SK-N-SH treated with all-trans-retinoic acid at 6 μM for 48 hours (cell line): ENCODE measurements around the gene SLC12A4.
A peak's percentile ranks its signal among the peaks of the same experiment; 100 is the strongest.

Source experiments
- ATAC-seq: fragments of 200-7000 bp; cut with Tn5 transposase; 3 replicates; pipeline ENCODE4 v1.9.1; 2020; ENCODE audit warnings: mild to moderate bottlenecking, moderate library complexity
- ARNTL ChIP-seq: fragments of 450-650 bp; formaldehyde crosslinking; IDR thresholded peaks from 2 replicates; pipeline ENCODE4 v1.5.0; 2020; ENCODE audit warnings: low read depth, mild to moderate bottlenecking, moderate library complexity, borderline replicate concordance
- BACH2 ChIP-seq: fragments of 250-450 bp; sonication (Bioruptor Pico); IDR thresholded peaks from 2 replicates; pipeline ENCODE4 v1.9.0; 2021; ENCODE audit warnings: mild to moderate bottlenecking, borderline replicate concordance
- CSDC2 ChIP-seq: fragments of 250-450 bp; sonication (Bioruptor Pico); IDR thresholded peaks from 2 replicates; pipeline ENCODE4 v1.5.0; 2020; ENCODE audit warnings: mild to moderate bottlenecking, moderate library complexity
- ESRRG ChIP-seq: fragments of 250-450 bp; sonication (Bioruptor Pico); IDR thresholded peaks from 2 replicates; pipeline ENCODE4 v1.6.1; 2021; ENCODE audit warnings: mild to moderate bottlenecking
- GLIS3 ChIP-seq: fragments of 250-450 bp; sonication (Bioruptor Pico); IDR thresholded peaks from 2 replicates; pipeline ENCODE4 v1.5.0; 2020; ENCODE audit warnings: mild to moderate bottlenecking, moderate library complexity
- ISL1 ChIP-seq: fragments of 250-450 bp; sonication (Bioruptor Pico); IDR thresholded peaks from 2 replicates; pipeline ENCODE4 v2.1.2; 2022; ENCODE audit warnings: mild to moderate bottlenecking, moderate library complexity
- OSR1 ChIP-seq: fragments of 250-450 bp; sonication (Bioruptor Pico); IDR thresholded peaks from 2 replicates; pipeline ENCODE4 v1.8.0; 2022; ENCODE audit warnings: moderate library complexity, mild to moderate bottlenecking, inconsistent platforms
- PPARA ChIP-seq: fragments of 250-450 bp; sonication (Bioruptor Pico); IDR thresholded peaks from 2 replicates; pipeline ENCODE4 v1.5.0; 2020; ENCODE audit warnings: mild to moderate bottlenecking, borderline replicate concordance
- RARB ChIP-seq: fragments of 250-450 bp; sonication (Bioruptor Pico); IDR thresholded peaks from 2 replicates; pipeline ENCODE4 v1.8.0; 2021; ENCODE audit warnings: mild to moderate bottlenecking, moderate library complexity
- SNAI2 ChIP-seq: fragments of 250-450 bp; sonication (Bioruptor Pico); IDR thresholded peaks from 2 replicates; pipeline ENCODE4 v1.5.0; 2020; ENCODE audit warnings: mild to moderate bottlenecking, moderate library complexity
- TOX ChIP-seq: fragments of 250-450 bp; sonication (Bioruptor Pico); IDR thresholded peaks from 2 replicates; pipeline ENCODE4 v1.8.0; 2021; ENCODE audit warnings: mild to moderate bottlenecking, moderate library complexity, borderline replicate concordance
- ZC3H10 ChIP-seq: fragments of 250-450 bp; sonication (Bioruptor Pico); IDR thresholded peaks from 2 replicates; pipeline ENCODE4 v1.5.1; 2021; ENCODE audit warnings: mild to moderate bottlenecking, moderate library complexity
- ZFP3 ChIP-seq: fragments of 250-450 bp; sonication (Bioruptor Pico); IDR thresholded peaks from 2 replicates; pipeline ENCODE4 v1.5.0; 2020; ENCODE audit warnings: mild to moderate bottlenecking, moderate library complexity
- ZNF565 ChIP-seq: fragments of 450-650 bp; formaldehyde crosslinking; conservative IDR thresholded peaks from 2 replicates; pipeline ENCODE4 v1.5.0; 2020; ENCODE audit warnings: low read depth, mild to moderate bottlenecking, moderate library complexity
- ZNF70 ChIP-seq: fragments of 450-650 bp; formaldehyde crosslinking; IDR thresholded peaks from 2 replicates; pipeline ENCODE4 v1.5.0; 2020; ENCODE audit warnings: mild to moderate bottlenecking, moderate library complexity
- ZNF8 ChIP-seq: fragments of 450-650 bp; formaldehyde crosslinking; IDR thresholded peaks from 2 replicates; pipeline ENCODE4 v1.5.0; 2020; ENCODE audit warnings: mild to moderate bottlenecking, moderate library complexity
- TF ChIP-seq, protein P1 (sequence below): fragments of 250-450 bp; sonication (Bioruptor Pico); IDR thresholded peaks from 2 replicates; pipeline ENCODE4 v1.8.0; 2021; ENCODE audit warnings: low read depth, mild to moderate bottlenecking, moderate library complexity, borderline replicate concordance
- TF ChIP-seq, protein P2 (sequence below): fragments of 250-450 bp; sonication (Bioruptor Pico); IDR thresholded peaks from 2 replicates; pipeline ENCODE4 v1.8.0; 2020; ENCODE audit warnings: mild to moderate bottlenecking, moderate library complexity, borderline replicate concordance
- TF ChIP-seq, protein P3 (sequence below): fragments of 250-450 bp; sonication (Bioruptor Pico); IDR thresholded peaks from 2 replicates; pipeline ENCODE4 v1.5.1; 2021; ENCODE audit warnings: mild to moderate bottlenecking, moderate library complexity
- TF ChIP-seq, protein P4 (sequence below): fragments of 250-450 bp; sonication (Bioruptor Pico); IDR thresholded peaks from 2 replicates; pipeline ENCODE4 v1.5.1; 2020; ENCODE audit warnings: low read depth, mild to moderate bottlenecking, moderate library complexity
- TF ChIP-seq, protein P5 (sequence below): fragments of 250-450 bp; sonication (Bioruptor Pico); IDR thresholded peaks from 2 replicates; pipeline ENCODE4 v1.5.0; 2020; ENCODE audit warnings: mild to moderate bottlenecking, moderate library complexity

SLC12A4 gene

DNA sequence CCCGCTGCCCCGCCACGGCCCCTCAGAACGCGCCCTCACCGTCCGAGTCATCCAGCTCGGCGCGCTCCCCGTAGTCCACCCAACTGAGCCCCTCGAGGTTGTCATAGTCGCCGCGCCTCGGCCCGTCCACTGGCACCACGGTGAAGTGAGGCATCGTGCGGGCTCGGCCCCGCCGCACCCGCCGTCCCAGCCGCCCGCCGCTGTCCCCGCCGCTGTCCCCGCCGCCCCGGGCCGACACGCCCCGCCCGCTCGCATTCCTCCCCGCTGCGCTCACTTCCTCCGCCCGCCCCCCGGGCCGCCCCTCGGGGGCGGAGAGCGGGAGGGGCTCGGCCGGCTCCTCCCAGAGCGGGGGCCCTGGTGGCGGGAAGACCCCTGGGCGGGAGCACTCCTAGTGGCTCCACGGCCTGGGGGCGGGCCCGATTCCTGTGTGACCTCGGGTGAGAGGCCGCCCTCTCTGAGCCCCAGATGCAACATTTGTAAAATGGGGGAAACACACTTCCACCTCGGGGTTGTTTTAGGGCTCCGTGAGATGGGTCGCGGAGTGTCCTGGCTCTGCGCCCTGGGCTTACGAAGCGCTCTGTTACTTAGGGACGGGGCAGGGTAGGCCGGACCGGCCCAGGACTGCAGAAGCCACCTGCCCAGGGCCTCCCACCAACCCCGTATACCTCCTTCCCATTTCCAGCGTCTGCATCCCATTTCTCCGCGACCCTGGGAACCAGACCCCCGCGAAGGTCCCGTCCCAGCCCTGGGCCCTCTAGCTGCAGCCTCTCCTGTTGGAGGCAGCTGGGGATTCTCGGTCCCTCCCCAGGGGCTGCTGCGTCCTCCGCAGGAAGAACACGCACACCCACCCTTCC is at the start of gene SLC12A4:
SLC12A4 (minus strand) TSS at position 238 of the 854 bp plus-strand sequence; CDS start at position 154, 84 bp downstream.
- ATAC-seq = peak; percentile 83
- TF ChIP-seq GLIS3 (CRISPR knock-in tag) (0 out of 2 replicates have a peak, but pooled peaks have one; percentile 71), ZFP3 (peak; percentile 75; the same call in 1 of the 2 replicates), ESRRG (no peak), TOX (CRISPR knock-in tag) (no peak)
- TF ChIP-seq, protein P1, sequence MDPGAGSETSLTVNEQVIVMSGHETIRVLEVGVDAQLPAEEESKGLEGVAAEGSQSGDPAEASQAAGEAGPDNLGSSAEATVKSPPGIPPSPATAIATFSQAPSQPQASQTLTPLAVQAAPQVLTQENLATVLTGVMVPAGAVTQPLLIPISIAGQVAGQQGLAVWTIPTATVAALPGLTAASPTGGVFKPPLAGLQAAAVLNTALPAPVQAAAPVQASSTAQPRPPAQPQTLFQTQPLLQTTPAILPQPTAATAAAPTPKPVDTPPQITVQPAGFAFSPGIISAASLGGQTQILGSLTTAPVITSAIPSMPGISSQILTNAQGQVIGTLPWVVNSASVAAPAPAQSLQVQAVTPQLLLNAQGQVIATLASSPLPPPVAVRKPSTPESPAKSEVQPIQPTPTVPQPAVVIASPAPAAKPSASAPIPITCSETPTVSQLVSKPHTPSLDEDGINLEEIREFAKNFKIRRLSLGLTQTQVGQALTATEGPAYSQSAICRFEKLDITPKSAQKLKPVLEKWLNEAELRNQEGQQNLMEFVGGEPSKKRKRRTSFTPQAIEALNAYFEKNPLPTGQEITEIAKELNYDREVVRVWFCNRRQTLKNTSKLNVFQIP = 0 out of 2 replicates have a peak, but pooled peaks have one; percentile 20
- TF ChIP-seq, protein P2, sequence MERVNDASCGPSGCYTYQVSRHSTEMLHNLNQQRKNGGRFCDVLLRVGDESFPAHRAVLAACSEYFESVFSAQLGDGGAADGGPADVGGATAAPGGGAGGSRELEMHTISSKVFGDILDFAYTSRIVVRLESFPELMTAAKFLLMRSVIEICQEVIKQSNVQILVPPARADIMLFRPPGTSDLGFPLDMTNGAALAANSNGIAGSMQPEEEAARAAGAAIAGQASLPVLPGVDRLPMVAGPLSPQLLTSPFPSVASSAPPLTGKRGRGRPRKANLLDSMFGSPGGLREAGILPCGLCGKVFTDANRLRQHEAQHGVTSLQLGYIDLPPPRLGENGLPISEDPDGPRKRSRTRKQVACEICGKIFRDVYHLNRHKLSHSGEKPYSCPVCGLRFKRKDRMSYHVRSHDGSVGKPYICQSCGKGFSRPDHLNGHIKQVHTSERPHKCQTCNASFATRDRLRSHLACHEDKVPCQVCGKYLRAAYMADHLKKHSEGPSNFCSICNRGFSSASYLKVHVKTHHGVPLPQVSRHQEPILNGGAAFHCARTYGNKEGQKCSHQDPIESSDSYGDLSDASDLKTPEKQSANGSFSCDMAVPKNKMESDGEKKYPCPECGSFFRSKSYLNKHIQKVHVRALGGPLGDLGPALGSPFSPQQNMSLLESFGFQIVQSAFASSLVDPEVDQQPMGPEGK (CRISPR knock-in tag) = 0 out of 2 replicates have a peak, but pooled peaks have one; percentile 58
- TF ChIP-seq, protein P3, sequence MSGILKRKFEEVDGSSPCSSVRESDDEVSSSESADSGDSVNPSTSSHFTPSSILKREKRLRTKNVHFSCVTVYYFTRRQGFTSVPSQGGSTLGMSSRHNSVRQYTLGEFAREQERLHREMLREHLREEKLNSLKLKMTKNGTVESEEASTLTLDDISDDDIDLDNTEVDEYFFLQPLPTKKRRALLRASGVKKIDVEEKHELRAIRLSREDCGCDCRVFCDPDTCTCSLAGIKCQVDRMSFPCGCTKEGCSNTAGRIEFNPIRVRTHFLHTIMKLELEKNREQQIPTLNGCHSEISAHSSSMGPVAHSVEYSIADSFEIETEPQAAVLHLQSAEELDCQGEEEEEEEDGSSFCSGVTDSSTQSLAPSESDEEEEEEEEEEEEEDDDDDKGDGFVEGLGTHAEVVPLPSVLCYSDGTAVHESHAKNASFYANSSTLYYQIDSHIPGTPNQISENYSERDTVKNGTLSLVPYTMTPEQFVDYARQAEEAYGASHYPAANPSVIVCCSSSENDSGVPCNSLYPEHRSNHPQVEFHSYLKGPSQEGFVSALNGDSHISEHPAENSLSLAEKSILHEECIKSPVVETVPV (CRISPR knock-in tag) = no peak

DNA sequence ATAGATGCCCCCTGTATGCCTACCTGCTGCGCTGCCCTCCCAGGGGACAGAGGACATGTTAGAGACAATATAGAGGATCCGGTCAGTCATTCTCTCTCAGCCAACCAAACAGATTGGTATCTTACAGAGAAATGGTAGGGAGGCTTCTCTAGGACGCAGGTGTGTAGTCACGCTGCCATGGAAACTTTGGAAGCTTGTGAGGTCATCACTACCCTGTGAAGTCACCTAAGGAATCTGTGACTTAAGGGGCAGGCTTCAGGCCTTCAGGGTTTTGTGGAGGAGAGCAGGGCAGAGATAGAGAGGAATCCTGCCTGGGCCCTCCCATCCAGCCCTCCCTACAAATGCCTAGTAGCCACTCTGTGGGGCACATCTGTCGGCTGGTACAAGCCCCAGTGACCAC is 47.2 kb upstream of the SLC12A4 start, which contains the start of gene DPEP2NB:
DPEP2NB (minus strand) TSS at position 231 of the 400 bp plus-strand sequence; CDS start at position 90, 141 bp downstream.
- ATAC-seq = no peak
- no peak for TF ChIP-seq OSR1
- TF ChIP-seq ZNF8 (CRISPR knock-in tag) = no peak
- TF ChIP-seq ZFP3 = no peak
- TF ChIP-seq SNAI2 = no peak
- TF ChIP-seq GLIS3 (CRISPR knock-in tag) = no peak
- TF ChIP-seq ISL1 (CRISPR knock-in tag) = no peak
- TF ChIP-seq, protein P1 = no peak
- TF ChIP-seq ZC3H10 (CRISPR knock-in tag) = no peak
- TF ChIP-seq, protein P2 (CRISPR knock-in tag) = no peak
- TF ChIP-seq, protein P3 (CRISPR knock-in tag) = no peak
- no peak for TF ChIP-seq CSDC2 (CRISPR knock-in tag)
- no peak for TF ChIP-seq ARNTL
- no peak for TF ChIP-seq ESRRG
- no peak for TF ChIP-seq BACH2 (CRISPR knock-in tag)
- TF ChIP-seq, protein P4, sequence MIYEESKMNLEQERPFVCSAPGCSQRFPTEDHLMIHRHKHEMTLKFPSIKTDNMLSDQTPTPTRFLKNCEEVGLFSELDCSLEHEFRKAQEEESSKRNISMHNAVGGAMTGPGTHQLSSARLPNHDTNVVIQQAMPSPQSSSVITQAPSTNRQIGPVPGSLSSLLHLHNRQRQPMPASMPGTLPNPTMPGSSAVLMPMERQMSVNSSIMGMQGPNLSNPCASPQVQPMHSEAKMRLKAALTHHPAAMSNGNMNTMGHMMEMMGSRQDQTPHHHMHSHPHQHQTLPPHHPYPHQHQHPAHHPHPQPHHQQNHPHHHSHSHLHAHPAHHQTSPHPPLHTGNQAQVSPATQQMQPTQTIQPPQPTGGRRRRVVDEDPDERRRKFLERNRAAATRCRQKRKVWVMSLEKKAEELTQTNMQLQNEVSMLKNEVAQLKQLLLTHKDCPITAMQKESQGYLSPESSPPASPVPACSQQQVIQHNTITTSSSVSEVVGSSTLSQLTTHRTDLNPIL (CRISPR knock-in tag) = no peak
- no peak for TF ChIP-seq ZNF70 (CRISPR knock-in tag)
- no peak for TF ChIP-seq ZNF565 (CRISPR knock-in tag)
- TF ChIP-seq, protein P5, sequence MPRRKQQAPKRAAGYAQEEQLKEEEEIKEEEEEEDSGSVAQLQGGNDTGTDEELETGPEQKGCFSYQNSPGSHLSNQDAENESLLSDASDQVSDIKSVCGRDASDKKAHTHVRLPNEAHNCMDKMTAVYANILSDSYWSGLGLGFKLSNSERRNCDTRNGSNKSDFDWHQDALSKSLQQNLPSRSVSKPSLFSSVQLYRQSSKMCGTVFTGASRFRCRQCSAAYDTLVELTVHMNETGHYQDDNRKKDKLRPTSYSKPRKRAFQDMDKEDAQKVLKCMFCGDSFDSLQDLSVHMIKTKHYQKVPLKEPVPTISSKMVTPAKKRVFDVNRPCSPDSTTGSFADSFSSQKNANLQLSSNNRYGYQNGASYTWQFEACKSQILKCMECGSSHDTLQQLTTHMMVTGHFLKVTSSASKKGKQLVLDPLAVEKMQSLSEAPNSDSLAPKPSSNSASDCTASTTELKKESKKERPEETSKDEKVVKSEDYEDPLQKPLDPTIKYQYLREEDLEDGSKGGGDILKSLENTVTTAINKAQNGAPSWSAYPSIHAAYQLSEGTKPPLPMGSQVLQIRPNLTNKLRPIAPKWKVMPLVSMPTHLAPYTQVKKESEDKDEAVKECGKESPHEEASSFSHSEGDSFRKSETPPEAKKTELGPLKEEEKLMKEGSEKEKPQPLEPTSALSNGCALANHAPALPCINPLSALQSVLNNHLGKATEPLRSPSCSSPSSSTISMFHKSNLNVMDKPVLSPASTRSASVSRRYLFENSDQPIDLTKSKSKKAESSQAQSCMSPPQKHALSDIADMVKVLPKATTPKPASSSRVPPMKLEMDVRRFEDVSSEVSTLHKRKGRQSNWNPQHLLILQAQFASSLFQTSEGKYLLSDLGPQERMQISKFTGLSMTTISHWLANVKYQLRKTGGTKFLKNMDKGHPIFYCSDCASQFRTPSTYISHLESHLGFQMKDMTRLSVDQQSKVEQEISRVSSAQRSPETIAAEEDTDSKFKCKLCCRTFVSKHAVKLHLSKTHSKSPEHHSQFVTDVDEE = no peak
- TF ChIP-seq PPARA (CRISPR knock-in tag) = no peak
- TF ChIP-seq RARB (CRISPR knock-in tag) = no peak
